BE2C (cell line): Measurements from ENCODE around the gene LDOC1.

ENCODE experiments used
- DNase-seq: peaks from one replicate; pipeline ENCODE4 v3.0.0-alpha.2; 2020
- H3K27me3 ChIP-seq: fragments of 250-450 bp; sonication (Bioruptor Pico); 2 replicates; pipeline ENCODE4 v1.5.1; 2020; ENCODE audit warnings: mild to moderate bottlenecking
- H3K36me3 ChIP-seq: fragments of 250-450 bp; sonication (Bioruptor Pico); 2 replicates; pipeline ENCODE4 v1.5.1; 2020; ENCODE audit warnings: mild to moderate bottlenecking
- H3K4me1 ChIP-seq: fragments of 250-450 bp; sonication (Bioruptor Pico); 2 replicates; pipeline ENCODE4 v1.5.1; 2020
- H3K4me3 ChIP-seq: 2 replicates; pipeline ENCODE4 v1.5.1; 2011; ENCODE audit warnings: low read depth, low read length
- H3K9me3 ChIP-seq: fragments of 250-450 bp; sonication (Bioruptor Pico); 2 replicates; pipeline ENCODE4 v1.5.1; 2020
- TF ChIP-seq, protein P1 (sequence below): IDR thresholded peaks from 2 replicates; pipeline ENCODE4 v1.5.1; 2012; ENCODE audit warnings: mild to moderate bottlenecking, low read depth, low read length

Gene LDOC1

DNA sequence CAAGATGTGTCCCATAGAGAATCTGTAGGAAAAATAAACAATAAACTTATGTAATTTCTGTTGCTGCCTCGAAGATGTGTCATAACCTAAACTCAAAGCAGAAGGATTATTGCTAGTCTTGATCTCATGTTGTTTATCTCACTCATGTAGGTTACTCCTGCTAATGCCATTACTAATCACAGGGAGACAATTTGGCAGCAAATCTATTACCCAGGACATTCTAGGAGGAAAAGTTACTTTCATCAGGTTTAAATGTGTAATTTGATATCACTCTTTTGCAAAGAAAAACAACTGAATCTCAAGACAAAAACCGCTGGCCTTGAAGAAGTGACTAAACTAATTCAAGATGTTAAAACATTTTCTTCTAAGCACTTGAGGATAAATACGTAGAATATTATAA, 34.0 kb downstream of the LDOC1 start:
- Histone ChIP-seq H3K9me3 (no peaks in the 10 kb centered on the region), H3K4me1 (no peaks in the 10 kb centered on the region), H3K4me3 (no peak overlapping the region), H3K36me3 (no peaks in the 10 kb centered on the region), H3K27me3 (no peaks in the 10 kb centered on the region)
- TF ChIP-seq, protein P1, sequence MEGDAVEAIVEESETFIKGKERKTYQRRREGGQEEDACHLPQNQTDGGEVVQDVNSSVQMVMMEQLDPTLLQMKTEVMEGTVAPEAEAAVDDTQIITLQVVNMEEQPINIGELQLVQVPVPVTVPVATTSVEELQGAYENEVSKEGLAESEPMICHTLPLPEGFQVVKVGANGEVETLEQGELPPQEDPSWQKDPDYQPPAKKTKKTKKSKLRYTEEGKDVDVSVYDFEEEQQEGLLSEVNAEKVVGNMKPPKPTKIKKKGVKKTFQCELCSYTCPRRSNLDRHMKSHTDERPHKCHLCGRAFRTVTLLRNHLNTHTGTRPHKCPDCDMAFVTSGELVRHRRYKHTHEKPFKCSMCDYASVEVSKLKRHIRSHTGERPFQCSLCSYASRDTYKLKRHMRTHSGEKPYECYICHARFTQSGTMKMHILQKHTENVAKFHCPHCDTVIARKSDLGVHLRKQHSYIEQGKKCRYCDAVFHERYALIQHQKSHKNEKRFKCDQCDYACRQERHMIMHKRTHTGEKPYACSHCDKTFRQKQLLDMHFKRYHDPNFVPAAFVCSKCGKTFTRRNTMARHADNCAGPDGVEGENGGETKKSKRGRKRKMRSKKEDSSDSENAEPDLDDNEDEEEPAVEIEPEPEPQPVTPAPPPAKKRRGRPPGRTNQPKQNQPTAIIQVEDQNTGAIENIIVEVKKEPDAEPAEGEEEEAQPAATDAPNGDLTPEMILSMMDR, result no peak
- no peak for DNase-seq

DNA sequence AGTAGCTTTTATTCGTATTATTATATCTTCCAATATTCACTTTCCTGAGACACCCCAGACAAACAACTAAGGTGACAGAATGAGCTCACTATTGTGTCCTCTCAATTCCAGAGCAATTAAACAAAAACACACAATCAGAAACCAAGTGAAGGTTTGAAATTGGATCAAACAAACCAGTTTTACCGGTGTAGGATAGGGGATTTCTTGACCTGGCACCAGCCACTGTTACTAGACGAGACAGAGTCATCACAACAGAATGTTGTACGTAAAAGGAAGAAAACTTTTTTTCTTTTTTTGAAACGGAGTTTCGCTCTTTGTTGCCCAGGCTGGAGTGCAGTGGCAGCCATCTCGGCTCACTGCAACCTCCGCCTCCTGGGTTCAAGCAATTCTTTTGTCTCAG, 43.7 kb downstream of the LDOC1 start:
- H3K4me3 ChIP-seq, result no peak overlapping the region
- H3K36me3 ChIP-seq, result no peaks in the 10 kb centered on the region
- no peaks in the 10 kb centered on the region for H3K4me1 ChIP-seq
- H3K9me3 ChIP-seq, result no peaks in the 10 kb centered on the region
- no peak for DNase-seq
- no peaks in the 10 kb centered on the region for H3K27me3 ChIP-seq
- TF ChIP-seq, protein P1, result no peak

DNA sequence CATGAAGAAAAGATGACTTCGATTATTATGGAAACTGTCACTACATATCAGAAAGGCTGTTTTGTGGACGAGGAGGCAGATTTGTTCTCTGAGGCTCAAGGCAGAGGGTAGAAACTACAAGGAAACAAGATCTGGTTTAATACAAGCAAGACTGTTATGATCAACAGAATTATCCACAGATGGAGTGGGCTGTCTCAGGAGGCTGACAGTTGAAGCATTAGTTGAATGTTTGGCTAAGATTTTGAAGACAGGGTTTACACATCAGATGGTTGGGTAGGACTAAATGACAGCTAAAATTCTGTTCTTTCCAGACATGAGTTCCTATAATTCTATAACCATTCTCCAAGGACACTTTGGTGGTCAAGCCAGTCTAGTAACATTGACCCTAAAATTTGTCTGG, 49.8 kb downstream of the LDOC1 start:
- Histone ChIP-seq H3K4me3 (no peak overlapping the region), H3K27me3 (no peaks in the 10 kb centered on the region), H3K4me1 (no peaks in the 10 kb centered on the region), H3K36me3 (no peaks in the 10 kb centered on the region), H3K9me3 (no peaks in the 10 kb centered on the region)
- no peak for DNase-seq
- TF ChIP-seq, protein P1, result no peak
